ENCODE measurements around the gene GALNT10. TPM values are rescaled to one million over a fixed set of nuclear protein-coding genes. Genes with fewer than 3 reads are reported as not detected.

GALNT10 gene
- total and polyA plus RNA-seq, 9 of the 15 experiments (the other 6 are each of a cell fraction or from before 2014, with no cell fraction given): 4.6 to 37.1 (median 13.3) TPM

DNA sequence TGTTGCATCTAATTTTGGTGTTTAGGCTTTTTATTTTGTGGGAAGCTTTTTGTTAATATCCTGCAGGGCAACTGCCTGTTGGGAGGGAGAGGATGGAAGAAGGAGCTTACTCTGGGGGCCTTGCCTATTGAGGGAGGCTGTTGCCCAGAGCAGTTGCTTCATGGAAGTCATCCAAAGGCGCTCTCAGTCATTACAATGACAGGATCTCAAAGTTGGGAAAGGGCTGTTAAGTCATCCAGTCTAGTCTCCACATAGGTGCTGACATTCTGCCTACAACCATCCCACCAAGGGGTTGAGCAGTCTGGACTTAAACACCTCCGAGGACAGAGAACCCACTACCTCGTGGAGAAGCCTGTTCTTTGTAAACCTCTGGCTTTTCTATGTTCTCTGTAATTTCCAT is 268.5 kb downstream of the GALNT10 start:
- Histone ChIP-seq H3K27ac (ENCODE audit: extremely low read depth, low read depth, low read length) (no peak overlapping the region), H3K79me2 (ENCODE audit: control insufficient read depth, insufficient read depth, low read length) (no peaks in the 10 kb centered on the region), H3K4me2 (ENCODE audit: insufficient read depth, low read length) (no peak overlapping the region), H2AFZ (ENCODE audit: low read depth, low read length) (no peak overlapping the region), H3K9ac (ENCODE audit: insufficient read depth in 1 of 2, low read depth in 2 of 2, low read length in 2 of 2) (no peak overlapping the region), H3K9me1 (ENCODE audit: control insufficient read depth, insufficient read depth, low read length) (no peaks in the 10 kb centered on the region), H4K20me1 (replicated peaks; ENCODE audit: control insufficient read depth, insufficient read depth, low read length) (no peaks in the 10 kb centered on the region), H3K4me3 (no peak overlapping the region), H3K4me1 (replicated peaks in 1 of 2; ENCODE audit: control insufficient read depth in 2 of 2, insufficient read depth in 2 of 2, low read length in 2 of 2) (no peaks in the 10 kb centered on the region; a peak in 1 of 5 replicates), H3K27me3 (ENCODE audit: control insufficient read depth in 2 of 2, insufficient read depth in 2 of 2, low read length in 2 of 2) (no peaks in the 10 kb centered on the region), H3K36me3 (ENCODE audit: control insufficient read depth, insufficient read depth, low read length) (peaks cover 25% of the 10 kb centered on the region; the same call in 2 of the 3 replicates), H3K9me3 (replicated peaks; ENCODE audit: control insufficient read depth, insufficient read depth, low read depth, low read length) (no peaks in the 10 kb centered on the region; the same call in 1 of the 2 replicates)
- 21% methylated on average over 3 of the region's 3 CpGs for WGBS (ENCODE audit: insufficient coverage, low coverage, missing lambda C conversion rate)
- no peak for DNase-seq (ENCODE audit: extremely low read depth in 1 of 4, low spot score in 3 of 4)
- ChIA-PET POLR2A (interaction anchor here (2.5 to 3.0 kb wide), 2 partner anchors 8 to 11 kb away, joined by 8 to 10 read pairs; no protein-coding TSS in a partner anchor), CTCF (ENCODE audit: low intra/inter-chr PET ratio) (interaction anchor here (0.7 kb wide), 1 partner anchor 8 kb away, joined by 3 read pairs; no protein-coding TSS in a partner anchor)
- BruUV-seq (replicated peaks): no TSS peak
- no peak for FAIRE-seq
- intact Hi-C loops (cut with micrococcal nuclease) (no loop called here), in situ Hi-C loops (cut with MboI) (no loop called here)
- no peak for ATAC-seq
- TF ChIP-seq RBM15 (IDR thresholded peaks at IDR 0.05; ENCODE audit: insufficient read depth, low read length) (no peak), RBM25 (IDR thresholded peaks at IDR 0.05; ENCODE audit: low read depth, low read length, severe bottlenecking) (no peak), POLR2H (tag; IDR thresholded peaks at IDR 0.05; ENCODE audit: low read depth) (no peak), ELF4 (CRISPR knock-in tag; IDR thresholded peaks at IDR 0.05) (no peak)
- TF ChIP-seq, protein P1, sequence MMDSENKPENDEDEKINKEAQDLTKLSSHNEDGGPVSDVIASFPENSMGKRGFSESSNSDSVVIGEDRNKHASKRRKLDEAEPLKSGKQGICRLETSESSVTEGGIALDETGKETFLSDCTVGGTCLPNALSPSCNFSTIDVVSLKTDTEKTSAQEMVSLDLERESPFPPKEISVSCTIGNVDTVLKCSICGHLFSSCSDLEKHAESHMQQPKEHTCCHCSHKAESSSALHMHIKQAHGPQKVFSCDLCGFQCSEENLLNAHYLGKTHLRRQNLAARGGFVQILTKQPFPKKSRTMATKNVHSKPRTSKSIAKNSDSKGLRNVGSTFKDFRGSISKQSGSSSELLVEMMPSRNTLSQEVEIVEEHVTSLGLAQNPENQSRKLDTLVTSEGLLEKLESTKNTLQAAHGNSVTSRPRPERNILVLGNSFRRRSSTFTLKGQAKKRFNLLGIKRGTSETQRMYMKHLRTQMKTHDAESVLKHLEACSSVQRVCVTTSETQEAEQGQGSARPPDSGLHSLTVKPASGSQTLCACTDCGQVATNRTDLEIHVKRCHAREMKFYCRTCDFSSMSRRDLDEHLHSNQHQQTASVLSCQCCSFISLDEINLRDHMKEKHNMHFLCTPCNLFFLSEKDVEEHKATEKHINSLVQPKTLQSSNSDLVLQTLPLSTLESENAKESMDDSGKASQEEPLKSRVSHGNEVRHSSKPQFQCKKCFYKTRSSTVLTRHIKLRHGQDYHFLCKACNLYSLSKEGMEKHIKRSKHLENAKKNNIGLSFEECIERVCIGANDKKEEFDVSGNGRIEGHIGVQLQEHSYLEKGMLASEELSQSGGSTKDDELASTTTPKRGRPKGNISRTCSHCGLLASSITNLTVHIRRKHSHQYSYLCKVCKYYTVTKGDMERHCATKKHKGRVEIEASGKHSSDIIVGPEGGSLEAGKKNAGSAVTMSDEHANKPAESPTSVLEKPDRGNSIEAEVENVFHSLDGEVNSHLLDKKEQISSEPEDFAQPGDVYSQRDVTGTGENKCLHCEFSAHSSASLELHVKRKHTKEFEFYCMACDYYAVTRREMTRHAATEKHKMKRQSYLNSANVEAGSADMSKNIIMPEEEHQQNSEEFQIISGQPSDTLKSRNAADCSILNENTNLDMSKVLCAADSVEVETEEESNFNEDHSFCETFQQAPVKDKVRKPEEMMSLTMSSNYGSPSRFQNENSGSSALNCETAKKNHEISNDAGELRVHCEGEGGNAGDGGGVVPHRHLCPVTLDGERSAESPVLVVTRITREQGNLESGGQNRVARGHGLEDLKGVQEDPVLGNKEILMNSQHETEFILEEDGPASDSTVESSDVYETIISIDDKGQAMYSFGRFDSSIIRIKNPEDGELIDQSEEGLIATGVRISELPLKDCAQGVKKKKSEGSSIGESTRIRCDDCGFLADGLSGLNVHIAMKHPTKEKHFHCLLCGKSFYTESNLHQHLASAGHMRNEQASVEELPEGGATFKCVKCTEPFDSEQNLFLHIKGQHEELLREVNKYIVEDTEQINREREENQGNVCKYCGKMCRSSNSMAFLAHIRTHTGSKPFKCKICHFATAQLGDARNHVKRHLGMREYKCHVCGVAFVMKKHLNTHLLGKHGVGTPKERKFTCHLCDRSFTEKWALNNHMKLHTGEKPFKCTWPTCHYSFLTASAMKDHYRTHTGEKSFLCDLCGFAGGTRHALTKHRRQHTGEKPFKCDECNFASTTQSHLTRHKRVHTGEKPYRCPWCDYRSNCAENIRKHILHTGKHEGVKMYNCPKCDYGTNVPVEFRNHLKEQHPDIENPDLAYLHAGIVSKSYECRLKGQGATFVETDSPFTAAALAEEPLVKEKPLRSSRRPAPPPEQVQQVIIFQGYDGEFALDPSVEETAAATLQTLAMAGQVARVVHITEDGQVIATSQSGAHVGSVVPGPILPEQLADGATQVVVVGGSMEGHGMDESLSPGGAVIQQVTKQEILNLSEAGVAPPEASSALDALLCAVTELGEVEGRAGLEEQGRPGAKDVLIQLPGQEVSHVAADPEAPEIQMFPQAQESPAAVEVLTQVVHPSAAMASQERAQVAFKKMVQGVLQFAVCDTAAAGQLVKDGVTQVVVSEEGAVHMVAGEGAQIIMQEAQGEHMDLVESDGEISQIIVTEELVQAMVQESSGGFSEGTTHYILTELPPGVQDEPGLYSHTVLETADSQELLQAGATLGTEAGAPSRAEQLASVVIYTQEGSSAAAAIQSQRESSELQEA (IDR thresholded peaks at IDR 0.05; ENCODE audit: low read depth): no peak
- TF ChIP-seq, protein P2, sequence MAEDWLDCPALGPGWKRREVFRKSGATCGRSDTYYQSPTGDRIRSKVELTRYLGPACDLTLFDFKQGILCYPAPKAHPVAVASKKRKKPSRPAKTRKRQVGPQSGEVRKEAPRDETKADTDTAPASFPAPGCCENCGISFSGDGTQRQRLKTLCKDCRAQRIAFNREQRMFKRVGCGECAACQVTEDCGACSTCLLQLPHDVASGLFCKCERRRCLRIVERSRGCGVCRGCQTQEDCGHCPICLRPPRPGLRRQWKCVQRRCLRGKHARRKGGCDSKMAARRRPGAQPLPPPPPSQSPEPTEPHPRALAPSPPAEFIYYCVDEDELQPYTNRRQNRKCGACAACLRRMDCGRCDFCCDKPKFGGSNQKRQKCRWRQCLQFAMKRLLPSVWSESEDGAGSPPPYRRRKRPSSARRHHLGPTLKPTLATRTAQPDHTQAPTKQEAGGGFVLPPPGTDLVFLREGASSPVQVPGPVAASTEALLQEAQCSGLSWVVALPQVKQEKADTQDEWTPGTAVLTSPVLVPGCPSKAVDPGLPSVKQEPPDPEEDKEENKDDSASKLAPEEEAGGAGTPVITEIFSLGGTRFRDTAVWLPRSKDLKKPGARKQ (CRISPR knock-in tag; IDR thresholded peaks at IDR 0.05): no peak
- TF ChIP-seq, protein P3, sequence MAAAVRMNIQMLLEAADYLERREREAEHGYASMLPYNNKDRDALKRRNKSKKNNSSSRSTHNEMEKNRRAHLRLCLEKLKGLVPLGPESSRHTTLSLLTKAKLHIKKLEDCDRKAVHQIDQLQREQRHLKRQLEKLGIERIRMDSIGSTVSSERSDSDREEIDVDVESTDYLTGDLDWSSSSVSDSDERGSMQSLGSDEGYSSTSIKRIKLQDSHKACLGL (CRISPR knock-in tag; IDR thresholded peaks at IDR 0.05; ENCODE audit: borderline replicate concordance, poor library complexity, severe bottlenecking): no peak
- TF ChIP-seq, protein P4, sequence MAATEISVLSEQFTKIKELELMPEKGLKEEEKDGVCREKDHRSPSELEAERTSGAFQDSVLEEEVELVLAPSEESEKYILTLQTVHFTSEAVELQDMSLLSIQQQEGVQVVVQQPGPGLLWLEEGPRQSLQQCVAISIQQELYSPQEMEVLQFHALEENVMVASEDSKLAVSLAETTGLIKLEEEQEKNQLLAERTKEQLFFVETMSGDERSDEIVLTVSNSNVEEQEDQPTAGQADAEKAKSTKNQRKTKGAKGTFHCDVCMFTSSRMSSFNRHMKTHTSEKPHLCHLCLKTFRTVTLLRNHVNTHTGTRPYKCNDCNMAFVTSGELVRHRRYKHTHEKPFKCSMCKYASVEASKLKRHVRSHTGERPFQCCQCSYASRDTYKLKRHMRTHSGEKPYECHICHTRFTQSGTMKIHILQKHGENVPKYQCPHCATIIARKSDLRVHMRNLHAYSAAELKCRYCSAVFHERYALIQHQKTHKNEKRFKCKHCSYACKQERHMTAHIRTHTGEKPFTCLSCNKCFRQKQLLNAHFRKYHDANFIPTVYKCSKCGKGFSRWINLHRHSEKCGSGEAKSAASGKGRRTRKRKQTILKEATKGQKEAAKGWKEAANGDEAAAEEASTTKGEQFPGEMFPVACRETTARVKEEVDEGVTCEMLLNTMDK (IDR thresholded peaks at IDR 0.05; ENCODE audit: borderline replicate concordance, insufficient read depth, low read depth, low read length, poor library complexity, severe bottlenecking): no peak

Measured in K562 (cell line).